Measurements from ENCODE around the gene PARD6G. TPM values are rescaled to one million over a fixed set of nuclear protein-coding genes. Genes with fewer than 3 reads are reported as not detected.

Gene PARD6G
- total and polyA plus RNA-seq, 2 of the 13 experiments (the other 11 are each of a cell fraction or from before 2014, with no cell fraction given): 3.6 to 7.4 TPM

DNA sequence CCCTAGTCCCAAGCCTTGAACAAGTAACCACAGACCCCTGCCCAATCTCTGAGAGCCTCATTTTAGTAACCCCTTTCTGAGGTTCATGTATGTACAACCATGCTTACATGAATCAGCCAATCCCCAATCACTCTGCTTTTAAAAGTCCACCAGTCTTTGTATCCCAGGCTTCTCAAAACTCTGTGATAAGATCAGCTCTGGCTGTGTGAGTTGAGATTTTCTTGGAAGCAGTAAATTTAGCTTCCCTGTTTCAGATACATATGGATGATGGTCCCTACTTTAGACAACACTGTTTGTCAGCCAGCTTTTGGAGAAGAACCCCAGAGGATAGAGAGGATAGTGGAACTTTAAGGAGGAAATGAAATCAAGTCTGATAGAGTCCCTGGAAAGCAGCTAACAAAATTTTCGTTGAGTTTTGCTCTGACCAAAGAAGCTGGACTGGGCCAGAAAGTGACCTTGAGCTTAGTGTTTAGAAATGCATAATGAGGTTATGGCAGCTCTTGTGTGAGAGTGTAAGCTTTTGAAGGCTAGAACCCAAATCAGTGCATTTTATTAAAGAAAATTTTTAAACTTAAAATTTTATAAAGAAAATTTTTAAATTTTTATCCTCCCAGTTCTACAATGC is 134.6 kb downstream of the PARD6G start (continued):
- TF ChIP-seq BCL6 (CRISPR knock-in tag; IDR thresholded peaks at IDR 0.05) (peak; percentile 66), POLR2AphosphoS5 (IDR thresholded peaks at IDR 0.05; ENCODE audit: low read depth, low read length) (0 out of 2 replicates have a peak, but pooled peaks have one; percentile 17), RBFOX2 (IDR thresholded peaks at IDR 0.05; ENCODE audit: low read depth, low read length) (peak; percentile 46; the same call in 1 of the 2 replicates), ZNF629 (CRISPR knock-in tag; conservative IDR thresholded peaks at IDR 0.05) (no peak), POLR2AphosphoS2 (IDR thresholded peaks at IDR 0.05; ENCODE audit: low read depth, low read length) (peak; percentile 80; the same call in 1 of the 2 replicates), POLR2A (IDR thresholded peaks at IDR 0.05; ENCODE audit: insufficient read depth in 1 of 2, low read depth in 2 of 2, low read length in 2 of 2) (peak in 1 of 2 experiments; percentile 33; a peak in 1 of 4 replicates)
- TF ChIP-seq, protein P1, sequence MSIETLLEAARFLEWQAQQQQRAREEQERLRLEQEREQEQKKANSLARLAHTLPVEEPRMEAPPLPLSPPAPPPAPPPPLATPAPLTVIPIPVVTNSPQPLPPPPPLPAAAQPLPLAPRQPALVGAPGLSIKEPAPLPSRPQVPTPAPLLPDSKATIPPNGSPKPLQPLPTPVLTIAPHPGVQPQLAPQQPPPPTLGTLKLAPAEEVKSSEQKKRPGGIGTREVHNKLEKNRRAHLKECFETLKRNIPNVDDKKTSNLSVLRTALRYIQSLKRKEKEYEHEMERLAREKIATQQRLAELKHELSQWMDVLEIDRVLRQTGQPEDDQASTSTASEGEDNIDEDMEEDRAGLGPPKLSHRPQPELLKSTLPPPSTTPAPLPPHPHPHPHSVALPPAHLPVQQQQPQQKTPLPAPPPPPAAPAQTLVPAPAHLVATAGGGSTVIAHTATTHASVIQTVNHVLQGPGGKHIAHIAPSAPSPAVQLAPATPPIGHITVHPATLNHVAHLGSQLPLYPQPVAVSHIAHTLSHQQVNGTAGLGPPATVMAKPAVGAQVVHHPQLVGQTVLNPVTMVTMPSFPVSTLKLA (IDR thresholded peaks at IDR 0.05): no peak

DNA sequence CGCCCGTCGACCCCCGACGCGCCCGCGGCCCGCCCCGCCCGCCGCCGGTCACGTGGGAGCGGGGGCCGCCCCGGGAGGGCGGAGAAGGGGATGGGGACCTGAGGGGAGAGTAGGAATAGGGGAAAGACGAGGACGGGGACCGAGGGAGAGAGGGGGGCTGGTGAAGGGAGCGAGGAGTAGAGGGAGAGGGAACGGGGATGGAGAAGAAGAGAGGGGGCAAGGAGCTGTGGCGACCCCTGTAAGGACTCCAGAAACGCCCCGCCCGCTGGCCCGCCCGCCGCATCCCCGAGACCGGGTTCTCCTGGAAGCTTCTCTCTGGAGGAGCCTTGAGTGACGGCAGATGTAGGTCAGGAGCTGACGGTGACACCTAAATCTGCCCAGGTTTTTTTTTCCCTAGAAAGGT is 137.6 kb downstream of the PARD6G start:
- peaks cover 52% of the 10 kb centered on the region for H3K79me2 ChIP-seq (ENCODE audit: insufficient read depth, low read length)
- CTCF ChIA-PET (ENCODE audit: low intra/inter-chr PET ratio, low total read pairs): no interaction called here
- TF ChIP-seq POGZ (CRISPR knock-in tag; IDR thresholded peaks at IDR 0.05) (no peak), BHLHE40 (IDR thresholded peaks at IDR 0.05; ENCODE audit: low read length) (peak; percentile 20; the same call in 1 of the 2 replicates), ZNF44 (CRISPR knock-in tag; IDR thresholded peaks at IDR 0.05) (no peak), ZMAT3 (CRISPR knock-in tag; conservative IDR thresholded peaks at IDR 0.05) (no peak), RARG (CRISPR knock-in tag; IDR thresholded peaks at IDR 0.05; ENCODE audit: low read depth) (no peak), HNRNPK (IDR thresholded peaks at IDR 0.05; ENCODE audit: low read depth, low read length, poor library complexity, severe bottlenecking) (peak; percentile 64)
- TF ChIP-seq, protein P2, sequence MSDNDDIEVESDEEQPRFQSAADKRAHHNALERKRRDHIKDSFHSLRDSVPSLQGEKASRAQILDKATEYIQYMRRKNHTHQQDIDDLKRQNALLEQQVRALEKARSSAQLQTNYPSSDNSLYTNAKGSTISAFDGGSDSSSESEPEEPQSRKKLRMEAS (IDR thresholded peaks at IDR 0.05): peak; percentile 21; the same call in 1 of the 2 replicates
- TF ChIP-seq, protein P3, sequence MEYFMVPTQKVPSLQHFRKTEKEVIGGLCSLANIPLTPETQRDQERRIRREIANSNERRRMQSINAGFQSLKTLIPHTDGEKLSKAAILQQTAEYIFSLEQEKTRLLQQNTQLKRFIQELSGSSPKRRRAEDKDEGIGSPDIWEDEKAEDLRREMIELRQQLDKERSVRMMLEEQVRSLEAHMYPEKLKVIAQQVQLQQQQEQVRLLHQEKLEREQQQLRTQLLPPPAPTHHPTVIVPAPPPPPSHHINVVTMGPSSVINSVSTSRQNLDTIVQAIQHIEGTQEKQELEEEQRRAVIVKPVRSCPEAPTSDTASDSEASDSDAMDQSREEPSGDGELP (IDR thresholded peaks at IDR 0.05; ENCODE audit: borderline replicate concordance, low read depth): peak; percentile 12; the same call in 1 of the 2 replicates
- TF ChIP-seq, protein P4, sequence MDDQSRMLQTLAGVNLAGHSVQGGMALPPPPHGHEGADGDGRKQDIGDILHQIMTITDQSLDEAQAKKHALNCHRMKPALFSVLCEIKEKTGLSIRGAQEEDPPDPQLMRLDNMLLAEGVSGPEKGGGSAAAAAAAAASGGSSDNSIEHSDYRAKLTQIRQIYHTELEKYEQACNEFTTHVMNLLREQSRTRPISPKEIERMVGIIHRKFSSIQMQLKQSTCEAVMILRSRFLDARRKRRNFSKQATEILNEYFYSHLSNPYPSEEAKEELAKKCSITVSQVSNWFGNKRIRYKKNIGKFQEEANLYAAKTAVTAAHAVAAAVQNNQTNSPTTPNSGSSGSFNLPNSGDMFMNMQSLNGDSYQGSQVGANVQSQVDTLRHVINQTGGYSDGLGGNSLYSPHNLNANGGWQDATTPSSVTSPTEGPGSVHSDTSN (CRISPR knock-in tag; IDR thresholded peaks at IDR 0.05; ENCODE audit: borderline replicate concordance): no peak

More for the DNA sequence above, 137.6 kb downstream of the PARD6G start:
- BruUV-seq (replicated peaks): no TSS peak
- WGBS (ENCODE audit: low lambda C conversion rate): 1% methylated on average over 32 of the region's 34 CpGs
- in situ Hi-C loops (cut with HindIII; ENCODE audit: extremely low pct_ligation_motif_present, low pct_unique_long_range_greater_than_20kb): loop anchor here (10.0 kb wide), 1 partner anchor 175 kb away; no protein-coding TSS in a partner anchor
- POLR2A ChIA-PET: interaction anchor here (0.6 to 1.0 kb wide), 2 partner anchors 76 to 152 kb away, joined by 3 to 5 read pairs; partner anchors contain the start of gene RBFA
- Histone ChIP-seq H3K4me1 (ENCODE audit: insufficient read depth, low read length) (peaks cover 88% of the 10 kb centered on the region), H3K4me3 (replicated peaks in 1 of 3; ENCODE audit: insufficient read depth in 1 of 3, low read depth in 2 of 3, low read length in 3 of 3) (peak overlapping the region; percentile 79 to 96 (median 88)), H3K27me3 (ENCODE audit: control insufficient read depth in 1 of 2, insufficient read depth in 2 of 2, low read length in 2 of 2) (no peaks in the 10 kb centered on the region), H3K9ac (ENCODE audit: insufficient read depth, low read depth, low read length) (peak overlapping the region; percentile 86), H3K36me3 (replicated peaks in 1 of 2; ENCODE audit: control insufficient read depth in 1 of 2, insufficient read depth in 2 of 2, low read length in 2 of 2) (no peaks in the 10 kb centered on the region; a peak in 1 of 5 replicates), H3K27ac (ENCODE audit: extremely low read length, insufficient read depth, low read length) (peak overlapping the region; percentile 18), H3K9me3 (ENCODE audit: low read length) (no peaks in the 10 kb centered on the region), H2AFZ (ENCODE audit: low read length) (no peak overlapping the region), H3K4me2 (ENCODE audit: low read depth, low read length) (peak overlapping the region; percentile 86), H4K20me1 (ENCODE audit: insufficient read depth, low read length) (peaks cover 48% of the 10 kb centered on the region)
- intact Hi-C loops (cut with micrococcal nuclease; ENCODE audit: unreplicated experiment): no loop called here
- FAIRE-seq (no peak), ATAC-seq (no peak), DNase-seq (ENCODE audit: low spot score) (no peak)

All from HepG2 (cell line).